Measurements from ENCODE around the gene ZNF407.

ZNF407 gene

DNA sequence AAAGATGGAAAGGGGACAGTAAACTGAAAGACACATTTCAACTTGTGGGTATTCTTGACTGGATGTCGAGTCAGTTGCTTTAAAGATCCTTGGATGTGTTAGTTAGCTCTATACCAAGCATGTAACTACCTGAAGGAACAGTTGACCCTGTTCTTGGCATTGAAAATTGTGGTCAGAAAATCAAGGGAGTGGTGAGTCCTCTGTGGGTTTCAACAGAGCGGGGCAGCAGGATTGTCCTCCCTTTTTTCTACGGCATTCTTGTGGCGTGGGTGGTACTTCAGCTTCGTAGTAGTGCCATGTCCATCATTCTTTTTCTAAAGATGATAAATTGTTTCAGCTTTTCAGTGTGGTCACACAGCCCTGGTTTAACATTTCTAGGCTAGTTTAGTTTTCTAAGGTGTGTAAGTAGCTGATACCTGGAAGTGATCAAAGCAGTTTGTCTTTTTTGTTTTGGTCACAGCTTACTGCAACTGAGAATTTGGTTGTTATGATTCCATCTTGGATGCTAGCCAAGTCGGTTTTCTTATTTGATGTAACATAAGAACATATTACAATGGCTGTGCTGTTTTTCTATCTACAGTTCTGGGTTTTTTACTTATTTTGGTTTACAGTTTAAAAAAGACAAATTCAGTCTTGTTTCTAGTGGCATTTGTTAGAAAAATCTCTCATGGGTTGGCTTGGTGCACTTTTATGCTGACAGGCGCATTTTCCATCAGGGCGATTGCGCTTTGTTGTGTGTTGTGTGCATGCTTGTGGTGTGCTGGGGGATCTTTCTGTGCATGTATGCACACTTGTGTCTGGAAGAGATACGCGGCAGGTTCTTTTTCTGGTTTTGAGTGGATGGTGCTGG lies 84.7 kb downstream of the ZNF407 start:
- no peak for DNase-seq

DNA sequence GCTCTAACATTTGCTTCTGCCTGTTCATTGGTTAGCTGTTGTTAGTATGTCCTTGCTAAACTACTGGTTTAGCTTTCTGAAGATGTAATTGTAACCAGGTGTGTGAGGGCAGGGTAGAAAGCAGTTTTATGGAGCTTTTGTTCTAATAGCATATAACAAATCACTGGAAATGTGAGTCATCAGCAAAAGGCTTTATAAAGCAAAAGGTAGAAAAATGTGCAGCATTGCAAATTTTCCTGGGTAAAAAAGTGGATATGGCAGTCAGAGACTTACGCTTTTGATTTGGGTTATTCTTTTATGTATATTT lies 85.3 kb downstream of the ZNF407 start:
- no peak for DNase-seq

DNA sequence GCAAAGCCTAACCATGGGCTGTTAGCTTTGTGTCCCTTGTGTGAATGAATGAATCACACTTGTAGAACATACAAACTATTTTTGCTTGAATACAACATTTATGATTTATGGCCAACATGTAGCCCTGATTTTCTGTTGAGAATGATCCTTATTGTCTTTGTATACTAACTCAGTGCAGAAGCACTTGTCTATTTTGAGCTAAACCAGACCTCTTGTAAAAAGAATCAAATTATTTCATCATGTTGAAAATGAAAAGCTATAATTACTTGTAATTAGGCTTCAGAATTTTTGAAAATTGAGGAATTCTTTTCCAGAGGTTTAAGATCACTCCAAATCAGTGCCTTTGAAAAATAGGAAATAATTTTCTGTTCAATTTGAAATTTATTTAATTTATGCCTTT lies 85.9 kb downstream of the ZNF407 start:
- no peak for DNase-seq

DNA sequence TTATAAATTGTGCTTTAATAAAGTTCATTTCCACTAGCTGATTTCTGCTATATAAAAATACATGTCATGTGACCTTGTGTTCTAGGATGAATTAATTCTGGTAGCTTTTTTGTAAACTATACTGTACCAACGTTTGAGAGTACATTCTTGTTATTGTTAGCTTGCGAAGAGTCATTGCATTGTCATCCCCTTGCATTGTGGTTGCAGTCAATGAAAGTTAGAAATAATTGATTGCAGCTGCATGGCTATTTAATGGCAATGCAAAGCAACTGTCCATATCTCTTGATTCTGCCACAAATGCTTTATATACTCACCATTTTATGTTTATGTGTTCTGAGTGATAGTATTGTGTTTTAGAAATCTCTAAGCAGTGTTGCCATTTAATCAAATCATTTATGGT lies 91.6 kb downstream of the ZNF407 start:
- DNase-seq = no peak

DNA sequence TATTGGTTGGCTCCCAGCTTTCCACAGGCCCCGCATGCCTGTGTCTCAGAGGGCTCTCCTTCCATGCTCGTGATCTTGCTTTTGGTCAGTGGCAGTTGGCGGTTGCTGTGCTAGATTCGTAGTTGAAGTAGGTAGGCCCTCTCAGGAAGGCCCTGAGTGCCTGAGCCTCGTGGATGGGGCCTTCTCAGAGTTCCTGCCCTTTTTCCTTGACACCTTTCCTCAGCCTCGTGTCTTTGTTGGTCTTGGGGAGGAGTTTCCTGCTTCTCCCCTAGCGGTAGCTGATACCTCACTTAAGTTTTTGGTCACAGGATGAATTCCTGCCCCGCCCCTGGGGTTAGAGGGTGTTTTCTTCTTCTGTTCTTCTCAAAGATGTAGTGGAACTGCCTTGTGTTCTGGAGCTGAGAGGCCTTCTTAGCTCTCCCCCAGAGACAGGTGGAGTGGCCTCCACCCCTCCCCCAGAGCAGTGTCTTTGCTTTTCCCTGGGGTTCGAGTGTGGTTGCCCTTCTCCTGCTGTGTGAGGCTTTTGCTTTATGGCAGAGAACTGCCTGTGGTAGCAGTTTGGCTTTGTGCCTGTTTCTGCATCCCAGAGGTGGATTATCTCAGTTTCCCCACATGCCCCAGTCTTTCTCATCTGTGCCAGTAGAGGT lies 94.8 kb downstream of the ZNF407 start:
- no peak for DNase-seq

DNA sequence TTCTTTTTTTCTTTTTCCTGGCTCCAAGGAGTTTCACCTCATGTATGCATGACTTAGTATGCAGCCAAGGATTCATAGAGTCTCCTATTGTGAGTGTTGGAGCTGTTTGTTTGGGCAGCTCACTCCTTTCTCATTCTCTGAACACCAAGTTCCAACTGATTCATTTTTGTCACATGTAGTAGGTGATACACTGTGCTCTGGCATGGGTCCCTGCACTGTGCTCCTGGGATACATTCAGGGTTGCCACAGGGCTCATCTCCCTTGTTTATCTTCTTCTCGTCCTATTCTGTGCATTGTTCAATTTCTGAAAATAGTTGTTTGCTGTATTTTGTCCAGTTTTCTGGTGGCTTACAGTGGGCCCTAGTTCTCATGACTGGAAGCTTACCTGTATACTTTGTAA lies 96.8 kb downstream of the ZNF407 start:
- DNase-seq = no peak

DNA sequence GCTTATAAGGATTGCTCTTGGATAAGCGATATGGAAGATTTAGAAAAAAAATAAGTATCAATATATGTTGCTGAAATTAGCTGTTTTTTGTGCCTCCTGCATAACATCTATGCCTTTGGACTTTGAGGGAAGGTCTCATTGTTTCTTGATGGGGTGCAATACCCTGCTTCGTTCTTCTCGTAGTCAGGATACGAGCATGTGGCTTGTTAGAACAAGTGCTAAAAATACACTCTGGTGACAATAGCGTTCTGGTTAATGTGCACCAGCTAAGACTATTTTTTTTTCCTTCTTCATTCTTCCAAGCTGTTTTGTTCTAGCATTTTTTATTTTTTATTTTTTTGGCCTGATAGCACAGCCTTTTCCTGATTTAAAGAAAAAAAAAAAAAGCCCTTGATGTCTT lies 97.5 kb downstream of the ZNF407 start:
- DNase-seq = no peak

DNA sequence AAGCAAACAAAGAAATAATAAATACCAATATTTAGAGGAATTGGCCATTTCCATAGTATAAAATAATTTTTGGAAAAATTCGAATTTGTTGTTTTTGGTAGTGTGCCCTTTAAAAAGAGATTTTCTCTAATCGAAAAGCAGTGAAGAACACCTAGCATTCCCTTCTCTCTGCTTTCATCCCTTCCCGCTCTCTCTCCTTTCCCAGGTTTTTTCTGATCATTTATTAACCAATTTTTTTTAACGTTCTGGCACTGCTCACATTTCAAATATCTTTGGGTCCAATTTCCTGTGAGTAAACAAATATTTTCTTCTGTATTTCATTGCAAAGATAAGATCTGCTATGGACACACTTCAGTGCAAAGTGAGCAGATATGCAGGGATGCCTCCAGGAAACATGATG lies 101.2 kb downstream of the ZNF407 start:
- no peak for DNase-seq

DNA sequence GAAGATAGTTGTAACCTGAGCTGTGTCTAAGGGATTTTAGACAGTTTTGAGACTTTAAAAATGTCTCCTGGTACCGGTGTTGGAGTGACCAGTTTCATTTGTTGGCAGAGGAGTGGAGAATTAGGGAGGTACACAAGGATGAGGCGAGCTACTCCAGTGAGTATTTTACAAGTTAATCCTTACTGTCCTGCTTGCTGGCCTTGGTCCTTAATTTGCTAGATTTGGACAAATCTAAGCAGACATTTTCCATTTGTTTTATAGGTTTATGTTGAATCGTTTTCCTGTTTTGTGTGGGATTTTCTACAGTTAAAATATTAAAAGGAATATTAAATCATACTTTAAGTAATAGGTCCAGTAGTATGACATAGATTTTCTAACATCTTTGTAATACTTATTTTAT lies 101.8 kb downstream of the ZNF407 start:
- no peak for DNase-seq

DNA sequence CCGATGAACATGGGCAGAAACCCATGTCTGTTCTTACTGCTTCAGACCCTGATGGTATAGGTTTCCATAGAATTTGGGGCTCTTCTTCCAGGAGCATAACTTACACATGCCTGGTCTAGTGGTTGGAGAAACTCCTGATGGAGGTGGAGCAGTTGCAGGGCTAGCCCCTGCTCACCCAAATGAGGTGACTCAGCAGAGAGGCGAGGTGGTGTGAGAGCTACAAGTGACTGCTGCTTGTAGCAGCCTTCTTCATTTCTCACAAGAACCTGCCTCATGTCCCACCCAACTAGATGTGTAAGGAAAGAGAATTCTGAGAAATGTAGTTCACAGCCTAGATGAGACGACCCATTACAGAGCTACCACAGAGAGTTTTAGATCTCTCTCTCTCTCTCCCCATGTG lies 105.3 kb downstream of the ZNF407 start:
- DNase-seq = no peak

DNA sequence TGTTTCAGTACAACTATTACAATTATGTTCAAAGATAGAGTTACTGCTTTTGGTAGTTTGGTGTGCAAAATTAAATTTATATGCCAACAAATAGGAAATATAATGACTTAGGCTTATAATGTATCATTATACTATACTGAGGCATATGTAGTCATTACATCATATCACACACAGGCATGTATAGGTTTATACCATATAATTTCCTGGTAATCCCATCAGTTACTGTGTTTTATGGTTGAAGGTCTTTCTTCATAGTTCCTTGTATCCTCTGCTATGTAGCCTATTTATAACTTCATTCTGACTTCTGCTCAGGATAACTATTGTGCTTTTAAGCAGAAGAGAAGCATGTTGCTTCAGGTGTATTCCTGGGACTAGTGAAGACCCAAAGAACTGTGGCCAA lies 110.5 kb downstream of the ZNF407 start:
- no peak for DNase-seq

DNA sequence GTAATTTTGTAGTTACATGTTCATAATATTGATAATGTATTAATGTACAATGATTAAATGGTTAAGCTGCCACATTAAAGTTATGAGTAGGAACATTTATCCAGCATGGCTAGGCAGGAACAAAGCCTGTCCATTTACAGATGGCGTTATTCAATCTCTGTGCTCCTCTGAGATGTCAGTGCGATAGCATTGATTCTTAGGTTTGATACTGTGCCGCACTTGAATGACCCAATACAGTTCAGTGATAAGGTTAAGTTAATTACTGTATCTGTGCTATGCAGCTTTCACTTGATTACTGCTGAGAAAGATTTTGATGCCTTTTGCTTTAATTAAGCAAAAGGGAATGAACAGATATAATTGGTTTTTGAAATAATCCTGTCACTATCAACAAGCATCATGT lies 111.8 kb downstream of the ZNF407 start:
- DNase-seq = no peak

DNA sequence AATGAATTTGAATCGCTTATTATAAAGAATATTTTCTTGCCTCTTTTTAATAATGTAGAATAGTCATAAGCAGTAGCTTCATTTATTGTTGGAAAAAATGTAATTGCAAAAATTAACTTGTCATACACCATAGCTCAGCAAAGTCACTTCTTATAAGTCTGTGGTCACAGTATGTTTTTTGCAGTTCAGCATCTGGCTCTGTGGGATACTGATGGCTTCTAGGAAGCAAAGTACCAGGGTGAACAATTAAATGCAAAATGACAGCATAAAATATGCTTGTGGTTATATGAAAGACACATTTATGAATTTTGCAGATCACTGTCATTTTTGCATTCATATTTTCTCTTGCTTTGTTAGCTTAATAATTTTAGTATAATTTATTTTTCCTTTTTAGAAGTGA lies 116.5 kb downstream of the ZNF407 start:
- no peak for DNase-seq

DNA sequence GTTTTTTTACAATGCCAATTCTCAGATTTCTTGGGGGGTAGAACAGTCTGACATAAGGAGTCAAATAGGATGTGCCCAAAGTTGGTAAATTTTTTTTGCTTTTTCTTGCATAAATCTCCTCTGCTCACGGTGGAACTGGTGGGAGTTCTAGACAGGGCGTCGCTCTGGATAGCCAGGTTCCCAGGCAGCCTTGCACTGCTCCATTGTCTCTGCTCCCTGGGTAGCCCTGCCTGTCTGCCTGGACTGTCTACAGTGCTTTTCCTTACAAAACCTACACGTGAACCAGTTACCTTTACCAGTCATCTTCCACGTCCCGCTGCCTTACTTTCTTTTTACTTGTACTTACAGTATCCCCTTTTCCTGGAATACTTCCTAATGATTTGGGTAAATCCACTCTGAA lies 117.1 kb downstream of the ZNF407 start:
- DNase-seq = no peak

DNA sequence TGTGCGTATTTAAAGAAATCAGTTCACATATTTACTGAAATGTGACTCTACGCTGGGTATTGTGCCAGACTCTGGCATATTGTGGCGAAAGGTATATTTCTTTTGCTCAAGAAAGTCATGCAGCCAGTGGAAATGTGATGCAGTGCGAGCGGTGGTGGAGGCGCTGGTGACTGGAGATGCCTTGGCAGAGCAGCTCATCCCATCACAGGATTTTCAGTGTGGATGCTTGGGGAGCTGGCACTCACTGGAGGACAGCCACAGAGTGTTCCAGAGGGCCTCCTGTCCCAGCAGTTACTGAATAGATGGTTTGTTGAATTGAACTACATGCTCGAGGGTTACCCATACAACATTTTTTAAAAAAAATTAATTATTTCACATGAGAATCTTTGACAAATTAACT lies 117.6 kb downstream of the ZNF407 start:
- no peak for DNase-seq

DNA sequence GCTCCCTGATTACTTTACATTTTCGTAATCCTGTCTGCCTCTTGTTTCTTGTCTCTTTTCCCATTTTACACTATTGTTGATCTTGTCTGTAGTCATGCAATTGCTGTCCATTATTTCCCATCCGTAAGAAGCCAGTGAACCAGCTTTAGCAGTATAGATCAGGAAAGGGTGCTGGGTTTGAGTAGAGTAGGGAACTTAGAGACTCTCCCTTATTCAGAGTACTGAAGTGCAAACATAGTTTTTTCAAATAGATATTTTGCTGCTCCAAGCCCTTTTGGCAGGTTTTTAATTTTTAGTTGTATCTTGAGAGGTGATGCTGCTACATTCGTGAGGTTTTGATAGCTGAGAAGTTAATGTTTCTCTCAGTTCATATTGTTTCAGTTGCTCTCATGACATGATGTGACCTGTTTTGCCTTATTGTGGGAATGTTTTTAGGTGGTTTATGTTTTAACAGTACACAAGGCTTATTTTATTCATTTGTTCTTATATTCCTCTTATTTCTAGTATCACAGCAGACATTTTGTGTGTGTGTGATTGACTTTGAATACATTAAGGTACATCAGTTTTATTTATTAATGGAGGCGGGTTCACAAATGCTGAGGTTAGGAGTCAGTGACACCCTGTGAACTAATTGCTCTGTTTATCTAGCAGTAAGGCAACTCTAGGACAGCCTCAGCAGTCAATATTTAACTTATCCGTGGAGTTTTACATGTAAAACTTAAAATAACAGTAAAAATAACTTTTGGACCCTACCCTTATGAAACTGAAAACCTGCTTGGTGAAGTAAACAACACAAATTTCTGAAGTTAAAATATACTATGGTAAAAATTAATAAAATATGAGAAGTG lies 118.4 kb downstream of the ZNF407 start:
- no peak for DNase-seq

DNA sequence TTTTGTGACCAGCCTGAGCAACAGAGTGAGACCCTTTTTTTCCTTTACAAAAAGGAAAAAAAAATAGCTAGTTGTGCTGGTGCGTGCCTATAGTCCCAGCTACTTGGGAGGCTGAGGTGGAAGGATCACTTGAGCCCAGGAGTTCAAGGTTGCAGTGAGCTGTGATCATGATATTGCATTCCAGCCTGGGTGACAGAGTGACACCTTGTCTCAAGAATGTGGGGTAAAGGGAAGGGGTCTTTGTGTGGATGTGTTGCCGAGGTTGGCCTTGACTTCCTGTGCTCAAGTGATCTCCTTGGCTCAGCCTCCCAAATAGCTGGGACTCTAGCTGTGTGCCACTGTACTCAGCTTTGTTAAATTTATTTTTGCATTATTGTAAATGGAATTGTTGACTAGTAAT lies 120.6 kb downstream of the ZNF407 start:
- DNase-seq = no peak

DNA sequence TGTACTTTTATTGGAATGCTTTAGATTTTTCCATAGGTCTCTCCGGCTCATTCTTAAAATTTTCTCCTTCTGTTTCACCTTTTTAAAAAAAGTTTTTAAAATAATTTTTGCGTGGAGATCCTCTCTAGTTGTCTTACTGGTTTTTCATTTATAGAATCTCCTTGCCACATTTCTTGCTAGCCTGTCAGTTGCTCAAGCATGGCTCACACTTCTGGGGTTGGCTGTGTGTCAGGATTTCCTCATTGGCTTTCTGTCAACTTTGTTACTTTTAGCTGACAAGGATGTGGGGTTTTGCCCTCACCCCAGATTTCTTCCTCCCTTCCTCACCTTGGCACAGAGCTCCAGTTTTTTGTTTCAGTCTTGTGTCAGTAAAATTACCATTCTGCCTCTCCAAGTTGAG lies 124.6 kb downstream of the ZNF407 start:
- DNase-seq = no peak

DNA sequence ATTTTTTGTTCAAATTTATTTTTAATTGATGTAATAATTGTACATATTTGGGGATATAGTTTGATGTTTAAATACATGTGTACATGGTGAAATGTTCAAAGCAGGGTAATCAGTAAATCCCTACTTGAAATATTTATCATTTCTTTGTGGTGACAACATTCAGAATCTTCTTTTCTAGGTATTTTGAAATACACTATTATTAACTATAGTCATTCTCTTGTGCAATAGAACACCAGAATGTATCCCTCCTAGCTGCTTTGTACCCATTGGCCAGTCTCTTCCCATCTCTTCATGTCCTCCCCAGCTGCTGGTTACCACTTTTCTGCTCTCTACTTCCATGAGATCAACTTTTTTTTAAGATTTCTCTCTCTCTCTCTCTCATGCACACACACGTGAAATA lies 126.5 kb downstream of the ZNF407 start:
- no peak for DNase-seq

DNA sequence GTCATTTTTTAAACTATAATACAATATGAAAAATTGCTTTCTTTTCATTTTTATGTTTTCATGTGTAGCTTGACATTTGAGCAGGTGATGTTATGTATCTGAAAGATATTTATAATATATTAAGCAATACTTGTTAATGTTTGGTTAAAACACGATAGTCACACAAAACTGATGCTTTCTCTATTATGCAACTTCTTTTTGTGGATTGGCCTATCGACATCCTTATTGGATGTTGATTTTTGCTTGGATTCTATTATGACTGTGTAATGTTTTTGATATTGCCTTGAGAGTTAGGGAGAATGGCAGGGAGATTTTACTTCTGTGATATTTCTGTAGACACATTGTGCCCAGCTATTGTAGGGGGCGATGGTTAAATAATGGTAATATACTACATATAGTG lies 128.0 kb downstream of the ZNF407 start:
- DNase-seq = no peak

DNA sequence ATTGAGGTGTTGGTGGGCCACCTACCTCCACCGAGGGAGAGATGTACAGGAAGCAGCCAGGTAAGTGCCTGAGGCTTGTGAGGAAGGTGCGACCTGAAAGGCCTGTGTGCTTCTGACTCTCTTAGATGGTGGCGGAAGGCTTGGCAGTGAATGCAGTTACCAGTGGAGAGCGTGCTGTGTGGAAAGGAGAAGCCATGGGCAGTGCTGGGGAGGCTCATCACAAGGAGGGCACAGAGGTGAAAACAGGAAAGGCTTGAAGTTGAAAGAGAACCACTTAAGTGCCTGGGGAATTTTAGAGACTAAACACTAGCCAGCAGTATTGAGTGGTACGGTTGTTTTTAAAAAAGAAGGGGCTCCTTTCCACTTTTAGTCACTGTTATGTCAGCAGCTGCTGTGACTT lies 130.9 kb downstream of the ZNF407 start:
- DNase-seq = no peak

DNA sequence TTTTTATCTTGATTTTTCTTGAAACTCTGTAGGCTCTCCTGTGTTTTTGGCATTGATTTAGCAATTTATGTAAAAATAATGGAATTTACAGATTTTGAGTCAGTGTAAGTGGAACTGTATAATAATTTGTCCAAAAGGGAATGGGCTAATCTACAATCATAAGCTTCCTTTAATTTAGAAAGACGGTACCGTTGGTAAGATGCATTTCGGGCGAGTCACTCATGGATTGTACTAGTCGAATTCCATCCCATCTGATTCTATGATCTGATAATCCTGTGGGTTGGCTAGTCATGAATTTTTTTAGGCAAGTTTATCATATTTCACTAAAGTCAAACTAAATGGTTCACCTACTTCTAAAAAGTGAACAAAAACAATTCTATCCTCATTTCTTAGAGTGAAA lies 133.4 kb downstream of the ZNF407 start:
- no peak for DNase-seq

DNA sequence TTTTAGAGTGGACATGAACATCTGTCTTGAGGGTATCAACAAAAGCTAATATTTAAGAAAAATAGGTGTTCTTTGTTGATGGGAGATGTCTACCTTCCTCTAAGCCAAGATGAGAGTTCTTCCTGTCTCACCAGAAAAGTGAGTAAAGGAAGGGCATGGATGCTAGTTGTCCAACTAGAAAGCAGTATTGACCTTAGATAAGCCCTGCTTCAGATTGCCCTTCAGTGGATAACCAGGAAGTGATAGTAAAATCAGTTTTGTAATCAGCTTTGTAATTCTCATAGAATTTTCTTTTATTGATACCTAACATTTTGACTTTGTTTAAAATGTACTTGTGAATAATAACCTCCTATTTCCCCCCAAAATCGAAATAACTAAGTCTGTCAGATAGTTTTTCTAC lies 134.7 kb downstream of the ZNF407 start:
- DNase-seq = no peak

DNA sequence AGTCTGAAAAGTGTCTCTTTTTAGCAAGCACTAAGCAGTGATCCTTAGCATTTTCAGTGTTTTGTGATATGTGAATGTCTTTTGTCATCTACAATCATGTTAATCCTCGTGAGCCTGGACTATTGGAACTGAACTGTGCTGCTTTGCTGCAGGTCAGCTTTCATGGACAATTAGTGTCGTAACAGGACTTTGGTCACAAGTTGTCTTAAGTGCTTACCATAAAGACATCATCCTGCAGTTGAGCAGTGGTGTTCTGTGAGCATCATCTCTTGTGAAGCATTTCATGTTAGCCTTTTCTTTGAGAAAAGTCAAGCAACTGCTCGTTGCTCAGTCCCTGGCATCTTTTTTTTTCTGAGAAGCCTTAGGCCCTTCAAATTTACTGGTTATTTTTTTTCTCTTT lies 135.9 kb downstream of the ZNF407 start:
- no peak for DNase-seq

Data from activated CD4-positive, alpha-beta T cell treated with anti-CD3 and anti-CD28 coated beads, Interleukin-2, amount 50 U/mL, for 4 hours (primary cell).